GM19193 (cell line): Measurements from ENCODE around the gene SEZ6L.

Source experiments
- POLR2A ChIP-seq: IDR thresholded peaks from 4 replicates; pipeline ENCODE4 v1.6.1; 2011; ENCODE audit not compliant: insufficient read depth, insufficient read length; ENCODE audit errors: extremely low read depth

Gene SEZ6L

DNA sequence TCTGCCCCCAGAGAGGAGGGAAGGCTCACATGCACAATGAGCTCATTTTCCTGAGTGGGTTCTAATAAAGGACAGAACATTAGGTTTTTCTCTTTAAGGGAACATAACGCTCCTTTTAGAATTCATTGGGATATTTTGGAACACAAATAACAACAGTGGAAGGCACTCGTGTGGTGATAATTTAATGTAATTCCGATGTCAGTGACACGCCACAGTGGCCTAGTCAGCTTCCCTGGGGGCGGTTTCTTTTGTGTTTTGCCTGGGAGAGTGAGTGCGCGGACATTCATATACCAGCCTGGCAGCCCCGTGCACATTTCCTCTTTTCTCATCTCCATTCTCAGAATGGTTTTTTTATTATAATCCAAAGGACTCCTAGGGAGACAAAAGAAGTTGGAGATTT, 41.1 kb downstream of the SEZ6L start:
- no peak for TF ChIP-seq POLR2A

DNA sequence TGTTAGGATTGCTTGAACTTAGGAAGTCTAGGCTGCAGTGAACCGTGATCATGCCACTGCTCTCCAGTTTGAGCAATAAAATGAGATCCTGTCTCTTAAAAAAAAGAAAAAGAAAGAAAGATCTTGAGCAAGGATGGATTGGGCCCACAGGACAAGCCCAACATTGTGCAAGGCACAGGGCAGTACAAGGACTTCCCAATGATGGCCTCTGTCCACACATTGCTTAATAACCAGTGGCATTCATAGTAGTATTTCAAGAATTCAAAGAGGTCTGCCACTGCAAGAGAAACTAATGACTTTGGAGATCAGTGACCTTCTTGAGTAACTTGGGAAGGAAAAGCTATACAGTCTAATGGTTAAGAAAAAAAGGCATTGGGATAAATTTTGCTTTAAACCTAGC, 44.6 kb downstream of the SEZ6L start:
- no peak for TF ChIP-seq POLR2A

DNA sequence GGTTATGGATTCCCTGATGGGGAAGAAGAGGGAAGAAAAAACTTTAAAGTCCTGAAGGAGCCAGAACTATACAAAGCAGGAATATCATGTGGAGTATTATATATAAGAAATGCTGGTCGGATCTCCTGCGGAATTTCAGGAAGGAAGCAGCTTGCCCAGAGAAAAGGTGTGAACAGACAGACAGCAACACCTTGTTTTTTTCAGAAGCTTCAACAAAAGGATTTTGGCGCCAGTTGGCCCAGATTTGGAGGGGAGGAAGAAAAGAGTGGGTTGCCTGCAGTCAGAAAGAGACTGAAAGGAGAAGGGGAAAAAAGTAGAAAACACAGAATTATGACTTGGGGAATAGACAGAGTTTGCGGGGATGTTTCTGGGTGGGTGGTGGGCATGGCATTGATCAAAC, 45.2 kb downstream of the SEZ6L start:
- no peak for TF ChIP-seq POLR2A

DNA sequence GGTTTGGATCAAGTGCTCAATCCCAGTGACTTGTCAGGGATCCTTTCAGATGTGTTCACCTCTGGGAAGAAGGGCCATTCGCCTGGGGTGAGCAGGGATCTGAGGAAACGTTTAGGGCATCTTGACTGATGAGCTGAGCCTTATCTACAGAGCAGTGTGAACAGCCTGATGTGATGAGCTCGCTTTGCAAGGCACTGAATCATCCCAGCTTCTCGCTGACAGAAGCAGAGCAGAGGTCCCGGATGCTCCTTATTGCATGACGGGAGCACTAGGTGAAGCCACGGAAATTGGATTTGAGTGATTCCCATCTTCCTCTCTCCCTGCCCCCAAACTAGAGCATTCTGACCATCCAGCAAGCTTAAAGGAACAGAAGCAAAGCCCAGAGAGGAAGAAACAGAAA, 46.5 kb downstream of the SEZ6L start:
- TF ChIP-seq POLR2A: no peak

DNA sequence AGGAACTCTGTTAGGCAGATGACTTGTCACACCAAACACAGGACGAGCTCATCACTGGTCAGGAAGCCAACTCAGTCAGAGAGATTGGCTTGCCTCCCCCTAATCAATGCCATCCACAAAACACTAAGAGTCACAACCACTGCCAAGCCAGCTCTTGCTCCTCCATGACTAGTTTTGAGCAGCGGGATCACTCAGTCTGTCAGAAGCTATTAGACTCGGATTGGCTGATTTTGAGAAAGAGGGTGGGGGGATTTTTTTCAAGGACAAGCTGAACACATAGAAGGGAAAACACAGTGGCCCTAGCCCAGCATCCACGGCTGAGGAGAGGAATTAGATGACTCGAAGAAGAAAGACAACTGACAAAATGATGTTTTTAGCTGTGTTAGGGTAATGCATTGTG, 55.9 kb downstream of the SEZ6L start:
- TF ChIP-seq POLR2A: no peak

DNA sequence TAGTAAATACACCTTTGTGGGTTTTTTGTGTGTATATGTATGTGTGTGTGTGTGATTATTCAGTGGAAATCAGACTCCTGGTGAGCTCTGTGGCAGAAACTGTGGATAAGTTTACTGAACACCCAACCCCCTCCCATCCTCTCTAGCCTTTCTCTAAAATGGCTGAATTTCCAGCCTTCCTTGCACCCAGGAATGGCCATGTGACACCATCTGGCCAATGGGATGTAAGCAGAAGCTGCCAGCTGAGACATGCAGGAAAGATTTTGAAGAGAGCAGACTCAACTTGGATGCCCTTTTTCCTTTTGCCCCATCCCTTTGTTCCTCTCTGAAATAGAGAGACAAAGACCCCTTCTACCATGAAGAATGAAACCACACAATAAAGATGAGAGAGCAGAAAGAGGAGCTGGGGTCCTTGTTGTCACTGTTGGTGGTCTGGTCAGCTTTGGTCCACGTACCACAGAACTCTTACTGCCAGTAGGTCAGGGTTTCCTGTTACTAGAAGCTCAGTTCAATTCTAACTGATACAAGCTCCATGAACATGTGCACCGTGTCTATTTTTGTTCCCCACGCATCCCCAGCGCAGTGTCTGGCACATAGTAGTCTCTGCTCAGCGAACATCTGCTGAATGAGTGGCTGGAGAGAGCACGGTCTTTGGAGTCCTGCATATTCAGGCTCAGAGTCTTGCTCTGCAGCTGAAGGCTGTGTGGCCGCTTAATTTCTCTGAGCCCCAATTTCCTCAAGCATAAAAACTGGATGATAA, 57.5 kb downstream of the SEZ6L start:
- TF ChIP-seq POLR2A: no peak

DNA sequence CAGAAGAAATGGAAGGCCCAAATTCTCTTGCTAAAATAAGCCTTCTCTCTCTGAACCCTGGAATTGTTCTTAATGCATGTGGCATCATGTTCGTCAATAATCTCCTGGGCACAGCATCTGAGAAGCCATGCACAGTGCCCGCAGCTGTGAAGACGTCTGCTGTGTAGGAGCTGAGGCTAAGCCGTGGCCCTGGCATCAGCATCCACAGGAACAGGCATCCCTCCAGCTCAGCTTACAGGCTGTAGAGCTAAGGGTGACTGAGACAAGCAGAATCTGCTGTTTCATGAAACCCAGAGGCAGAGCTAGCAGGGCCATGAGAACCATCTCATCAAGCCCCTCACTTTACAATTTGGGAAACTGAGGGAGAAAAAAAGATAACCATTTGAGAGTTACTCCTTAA, 60.6 kb downstream of the SEZ6L start:
- no peak for TF ChIP-seq POLR2A

DNA sequence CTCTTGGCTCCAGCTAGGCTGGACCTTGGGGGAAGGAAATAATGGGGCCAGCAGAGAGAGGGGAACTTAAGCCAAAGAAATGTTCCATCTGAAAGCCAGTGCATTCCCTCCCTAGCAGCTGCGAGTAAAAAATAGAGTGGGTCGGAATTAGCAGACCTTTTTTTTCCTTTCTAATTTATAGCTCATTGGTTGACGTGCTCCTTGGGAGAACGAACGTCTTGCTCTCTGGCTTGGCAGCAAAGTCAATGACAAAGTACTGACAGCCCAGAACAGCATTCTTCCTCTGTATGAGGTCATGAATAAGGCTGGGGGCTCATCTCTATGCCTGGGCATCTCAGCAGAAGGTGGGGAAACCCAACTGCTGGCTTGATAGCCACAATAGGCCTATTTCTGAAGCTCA, 65.0 kb downstream of the SEZ6L start:
- TF ChIP-seq POLR2A: no peak

DNA sequence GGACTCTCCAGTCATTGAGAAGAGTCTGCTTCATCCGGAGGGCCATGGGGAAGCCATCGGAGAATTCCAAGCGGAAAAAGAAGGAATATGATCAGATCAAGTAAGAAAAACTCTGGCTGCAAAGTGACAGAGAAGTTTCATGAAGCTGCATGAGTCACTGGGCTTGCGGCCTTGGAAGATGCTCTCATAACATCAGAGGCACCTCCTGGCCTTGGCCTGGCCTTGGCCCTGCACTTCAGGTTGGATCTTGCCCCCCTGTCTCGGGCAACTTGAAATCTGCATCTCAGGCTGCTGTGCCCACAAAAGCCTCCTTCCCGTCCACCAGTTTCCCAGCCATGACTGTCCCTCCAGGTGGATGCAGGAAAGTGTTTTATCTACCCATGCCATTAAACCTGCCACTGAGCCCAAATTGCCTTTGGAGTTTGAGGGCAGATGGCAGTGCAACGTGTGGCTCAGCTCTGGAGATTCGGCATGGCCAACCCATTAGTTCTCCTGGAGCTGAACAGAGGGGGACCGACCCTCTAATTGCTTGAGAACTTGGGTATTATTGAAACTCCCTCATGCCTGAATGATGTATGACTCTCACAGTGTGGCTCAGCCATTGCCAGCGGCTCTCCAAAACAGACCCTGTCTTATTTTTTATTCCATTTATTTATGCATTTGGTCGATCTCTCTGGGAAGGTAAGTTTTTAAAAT, 66.7 kb downstream of the SEZ6L start:
- no peak for TF ChIP-seq POLR2A

DNA sequence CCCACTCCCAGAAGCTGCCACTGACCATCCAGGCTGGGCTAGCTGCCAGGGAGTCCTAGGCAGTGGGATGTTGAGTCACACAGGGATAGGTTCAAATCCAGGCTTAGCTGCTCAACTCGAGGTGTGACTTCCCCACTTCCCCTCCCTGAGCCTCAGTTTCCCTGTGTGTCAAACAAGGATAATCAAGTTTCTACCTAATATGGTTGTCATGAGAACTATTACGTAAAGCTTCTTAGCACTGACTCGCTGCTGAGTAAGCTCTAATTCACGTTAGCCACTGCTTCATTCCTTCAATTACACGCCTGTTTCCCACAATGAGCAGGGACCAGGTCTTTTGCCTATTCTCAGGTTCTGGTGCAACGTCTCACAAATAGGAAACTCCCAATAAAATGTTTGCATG, 67.7 kb downstream of the SEZ6L start:
- TF ChIP-seq POLR2A: no peak

DNA sequence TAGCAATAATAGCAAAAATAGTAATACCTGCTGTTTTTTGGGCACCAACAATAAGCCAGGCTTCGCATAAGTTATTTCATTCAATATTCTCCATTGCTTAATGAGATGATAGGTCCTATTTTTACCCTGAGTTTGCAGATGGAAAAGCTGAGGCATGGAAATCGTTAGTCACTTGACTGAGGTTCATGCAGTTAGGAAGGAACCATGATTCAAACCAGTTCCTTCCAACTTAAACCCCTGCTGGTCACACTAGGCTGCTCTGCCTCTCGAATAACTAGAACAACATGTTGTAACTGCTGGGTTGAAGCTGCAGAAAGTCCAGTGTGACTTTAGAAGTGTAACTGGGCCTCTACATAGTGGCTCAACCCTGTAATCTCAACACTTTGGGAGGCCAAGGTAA, 69.3 kb downstream of the SEZ6L start:
- TF ChIP-seq POLR2A: no peak

DNA sequence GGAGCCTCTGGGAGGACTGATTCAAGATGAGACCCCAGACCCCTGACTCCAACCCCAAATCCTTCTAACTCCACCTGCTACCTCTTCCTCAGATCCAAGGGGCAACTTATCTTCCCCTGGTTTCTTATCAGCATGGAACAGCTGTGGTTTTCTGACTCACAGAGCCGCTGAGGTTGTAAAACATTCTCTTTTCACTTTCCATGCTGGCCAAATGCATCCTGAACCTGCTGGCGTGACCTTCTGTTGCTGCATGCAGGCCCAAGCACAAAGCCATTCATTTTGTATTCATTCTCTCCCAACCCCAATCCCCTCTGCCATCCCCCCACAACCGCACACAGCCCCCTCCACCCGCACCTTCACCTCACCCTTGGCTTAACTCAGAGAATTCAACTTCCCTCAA, 70.3 kb downstream of the SEZ6L start:
- TF ChIP-seq POLR2A: no peak

DNA sequence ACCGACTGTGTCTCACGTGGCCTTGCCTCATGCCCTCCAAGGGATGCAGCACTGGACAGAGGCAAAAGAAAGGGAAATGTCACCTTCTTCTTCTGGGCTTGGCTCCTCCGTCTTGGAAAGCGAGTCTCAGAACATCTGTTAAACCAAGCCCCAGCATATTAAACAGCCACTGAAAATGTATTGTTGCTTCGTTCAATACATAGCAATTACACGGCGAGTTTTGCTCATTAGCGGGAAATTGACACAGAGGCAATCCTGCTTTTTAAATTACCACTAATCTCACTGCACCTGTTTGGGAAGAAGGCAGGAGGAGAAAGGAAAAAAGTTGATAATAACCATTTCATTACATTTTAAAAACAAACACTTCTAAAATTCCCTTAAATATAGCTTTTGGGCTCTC, 72.1 kb downstream of the SEZ6L start:
- no peak for TF ChIP-seq POLR2A

DNA sequence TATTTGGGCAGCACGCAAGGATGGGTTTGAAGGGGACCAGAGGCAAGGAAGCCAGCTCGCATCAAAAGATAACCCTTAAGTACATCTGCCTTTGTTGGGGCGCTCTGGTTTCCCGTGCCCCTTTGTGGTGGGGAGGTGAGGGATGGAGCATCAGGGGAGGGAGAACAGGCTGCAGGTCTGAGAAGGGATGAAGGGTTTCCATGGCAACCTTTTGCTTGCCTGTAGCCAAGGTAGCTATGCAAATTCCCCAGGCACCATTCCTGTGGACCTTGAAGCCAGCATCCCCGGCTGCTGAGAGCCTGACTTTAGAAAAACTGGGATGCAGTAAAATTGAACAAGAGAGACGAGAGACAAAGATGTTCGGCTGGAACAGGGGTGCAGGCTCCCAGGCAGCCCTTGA, 75.7 kb downstream of the SEZ6L start:
- no peak for TF ChIP-seq POLR2A

DNA sequence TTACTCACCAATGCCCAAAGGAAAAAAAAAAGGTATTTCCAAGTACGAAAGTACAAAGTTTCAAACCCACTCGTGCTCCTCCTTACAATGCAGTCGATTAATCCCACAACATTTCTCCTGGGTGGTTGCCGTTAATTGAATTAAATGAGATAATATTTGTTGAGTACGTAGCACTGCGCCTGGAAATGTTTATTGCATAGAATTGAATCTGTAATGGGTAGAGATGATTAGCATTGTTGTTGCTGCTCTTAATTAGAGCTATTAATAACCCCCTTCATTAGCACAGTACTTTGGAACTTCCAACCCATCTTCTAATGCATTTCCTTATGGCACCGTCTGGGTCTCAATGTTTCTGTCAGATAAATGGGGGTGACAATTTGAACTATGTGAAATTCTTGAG, 77.3 kb downstream of the SEZ6L start:
- TF ChIP-seq POLR2A: no peak

DNA sequence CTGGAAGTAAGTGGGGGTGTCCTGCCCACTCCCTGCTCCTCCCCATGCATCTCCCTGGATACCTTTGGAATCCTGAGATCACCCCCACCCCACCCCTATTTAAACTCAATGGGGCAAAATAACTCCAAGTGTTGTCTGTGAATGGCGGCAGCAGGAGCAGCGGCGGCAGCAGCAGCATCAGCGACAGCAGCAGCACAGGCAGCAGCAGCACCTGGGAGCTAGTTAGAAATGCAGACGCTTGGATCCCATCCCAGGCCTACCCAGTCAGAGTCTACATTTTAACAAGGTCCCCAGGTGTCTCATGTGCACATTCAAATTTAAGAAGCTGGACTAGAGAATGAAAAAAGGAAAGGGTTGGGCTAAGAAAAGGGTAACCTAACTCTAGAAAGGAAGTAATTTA, 82.6 kb downstream of the SEZ6L start:
- TF ChIP-seq POLR2A: no peak
